HCT116 (cell line): Measurements from ENCODE around the gene IL1R2.

Experiments used
- EGR1 ChIP-seq: IDR thresholded peaks from 2 replicates; pipeline ENCODE4 v1.6.1; 2012; ENCODE audit warnings: low read depth
- EZH2 ChIP-seq: fragments of 200-600 bp; sonication (generic); IDR thresholded peaks from 2 replicates; pipeline ENCODE4 v1.6.1; 2017; ENCODE audit warnings: antibody characterized with exemption, mixed run types
- EZH2phosphoT487 ChIP-seq: fragments of 200-600 bp; IDR thresholded peaks from 2 replicates; pipeline ENCODE4 v1.6.1; 2018; ENCODE audit warnings: antibody characterized with exemption, borderline replicate concordance
- POLR2A ChIP-seq: IDR thresholded peaks from 2 replicates; pipeline ENCODE4 v1.7.0; 2011; ENCODE audit warnings: borderline replicate concordance; ENCODE audit not compliant: insufficient read depth, insufficient read length; ENCODE audit errors: extremely low read depth
- POLR2AphosphoS5 ChIP-seq: IDR thresholded peaks from 2 replicates; pipeline ENCODE4 v1.6.1; 2011; ENCODE audit warnings: mild to moderate bottlenecking, low read depth, low read length, moderate library complexity
- ZNF274 ChIP-seq: fragments of 200-500 bp; sonication (Bioruptor generic); IDR thresholded peaks from 2 replicates; pipeline ENCODE4 v1.6.1; 2014; ENCODE audit warnings: mild to moderate bottlenecking, low read depth, low read length, inconsistent platforms
- TF ChIP-seq, protein P1 (sequence below), 3 experiments: fragments of 200-600 bp in 1 of 3; sonication (generic) in 1 of 3; IDR thresholded peaks in 2 of 3; conservative IDR thresholded peaks in 1 of 3; 2 replicates each; pipeline ENCODE4 v1.5.1; 2012 to 2017; ENCODE audit warnings: low read depth in 2 of 3, low read length in 2 of 3, antibody characterized with exemption in 1 of 3, borderline replicate concordance in 1 of 3, control low read depth in 1 of 3, mild to moderate bottlenecking in 1 of 3, mixed read lengths in 1 of 3, mixed run types in 1 of 3, moderate library complexity in 1 of 3; ENCODE audit not compliant: insufficient read depth in 1 of 3

GRCh38 chr2:101971836-101972235 lies 19.9 kb upstream of the IL1R2 start:
- TF ChIP-seq, protein P1, sequence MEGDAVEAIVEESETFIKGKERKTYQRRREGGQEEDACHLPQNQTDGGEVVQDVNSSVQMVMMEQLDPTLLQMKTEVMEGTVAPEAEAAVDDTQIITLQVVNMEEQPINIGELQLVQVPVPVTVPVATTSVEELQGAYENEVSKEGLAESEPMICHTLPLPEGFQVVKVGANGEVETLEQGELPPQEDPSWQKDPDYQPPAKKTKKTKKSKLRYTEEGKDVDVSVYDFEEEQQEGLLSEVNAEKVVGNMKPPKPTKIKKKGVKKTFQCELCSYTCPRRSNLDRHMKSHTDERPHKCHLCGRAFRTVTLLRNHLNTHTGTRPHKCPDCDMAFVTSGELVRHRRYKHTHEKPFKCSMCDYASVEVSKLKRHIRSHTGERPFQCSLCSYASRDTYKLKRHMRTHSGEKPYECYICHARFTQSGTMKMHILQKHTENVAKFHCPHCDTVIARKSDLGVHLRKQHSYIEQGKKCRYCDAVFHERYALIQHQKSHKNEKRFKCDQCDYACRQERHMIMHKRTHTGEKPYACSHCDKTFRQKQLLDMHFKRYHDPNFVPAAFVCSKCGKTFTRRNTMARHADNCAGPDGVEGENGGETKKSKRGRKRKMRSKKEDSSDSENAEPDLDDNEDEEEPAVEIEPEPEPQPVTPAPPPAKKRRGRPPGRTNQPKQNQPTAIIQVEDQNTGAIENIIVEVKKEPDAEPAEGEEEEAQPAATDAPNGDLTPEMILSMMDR (IDR thresholded peaks at IDR 0.05 in 2 of 3, conservative IDR thresholded peaks at IDR 0.05 in 1 of 3; ENCODE audit: borderline replicate concordance in 1 of 3, insufficient read depth in 1 of 3, low read depth in 2 of 3, low read length in 2 of 3) = no peak
- TF ChIP-seq EZH2 = no peak
- TF ChIP-seq ZNF274 = no peak
- TF ChIP-seq EZH2phosphoT487 = no peak
- no peak for TF ChIP-seq POLR2A
- no peak for TF ChIP-seq POLR2AphosphoS5
- TF ChIP-seq EGR1 = no peak
